ENCODE results near the gene HAUS7.

The HAUS7 gene

GRCh38 chrX:153430796-153431195 is 39.6 kb downstream of the HAUS7 start:
- no peak for TF ChIP-seq HDGF (IDR thresholded peaks at IDR 0.05; ENCODE audit: borderline replicate concordance)
- TF ChIP-seq FOXA1 (IDR thresholded peaks at IDR 0.05), result no peak
- TF ChIP-seq FOXK2 (IDR thresholded peaks at IDR 0.05), result no peak
- no peak for TF ChIP-seq CTBP1 (IDR thresholded peaks at IDR 0.05; ENCODE audit: borderline replicate concordance)
- no peak for TF ChIP-seq TARDBP (IDR thresholded peaks at IDR 0.05)
- no peak for TF ChIP-seq SP1 (IDR thresholded peaks at IDR 0.05)
- TF ChIP-seq SUZ12 (IDR thresholded peaks at IDR 0.05), result no peak
- no peak for TF ChIP-seq ZNF384 (IDR thresholded peaks at IDR 0.05)
- TF ChIP-seq NFRKB (IDR thresholded peaks at IDR 0.05), result no peak
- no peak for TF ChIP-seq FOXM1 (IDR thresholded peaks at IDR 0.05; ENCODE audit: borderline replicate concordance)
- no peak for TF ChIP-seq ARNT (IDR thresholded peaks at IDR 0.05)
- CTCF ChIA-PET, result no interaction called here
- POLR2A ChIA-PET, result no interaction called here
- DNase-seq (ENCODE audit: extremely low spot score), result no peak

GRCh38 chrX:153426204-153426603 is 44.2 kb downstream of the HAUS7 start:
- ChIA-PET POLR2A (no interaction called here), CTCF (no interaction called here)
- no peak for DNase-seq (ENCODE audit: extremely low spot score)
- no peak for TF ChIP-seq LEF1 (IDR thresholded peaks at IDR 0.05; ENCODE audit: borderline replicate concordance)
- TF ChIP-seq ELF4 (IDR thresholded peaks at IDR 0.05), result no peak
- no peak for TF ChIP-seq ZNF384 (IDR thresholded peaks at IDR 0.05)
- TF ChIP-seq HDGF (IDR thresholded peaks at IDR 0.05; ENCODE audit: borderline replicate concordance), result no peak
- no peak for TF ChIP-seq BHLHE40 (IDR thresholded peaks at IDR 0.05; ENCODE audit: borderline replicate concordance)
- no peak for TF ChIP-seq FOXA1 (IDR thresholded peaks at IDR 0.05)
- TF ChIP-seq SP1 (IDR thresholded peaks at IDR 0.05), result no peak
- TF ChIP-seq CTBP1 (IDR thresholded peaks at IDR 0.05; ENCODE audit: borderline replicate concordance), result no peak
- no peak for TF ChIP-seq L3MBTL2 (conservative IDR thresholded peaks at IDR 0.05)
- TF ChIP-seq FOXK2 (IDR thresholded peaks at IDR 0.05), result no peak
- no peak for TF ChIP-seq TARDBP (IDR thresholded peaks at IDR 0.05)

- CTCF ChIA-PET, result interaction anchor here (1.9 kb wide), 1 partner anchor 15 kb away, joined by 4 read pairs; no protein-coding TSS in a partner anchor
- TF ChIP-seq PKNOX1 (IDR thresholded peaks at IDR 0.05) (no peak), FOXM1 (IDR thresholded peaks at IDR 0.05; ENCODE audit: borderline replicate concordance) (no peak), ELF4 (IDR thresholded peaks at IDR 0.05) (no peak), BHLHE40 (IDR thresholded peaks at IDR 0.05; ENCODE audit: borderline replicate concordance) (no peak), TARDBP (IDR thresholded peaks at IDR 0.05) (no peak), SP1 (IDR thresholded peaks at IDR 0.05) (no peak), ZNF384 (IDR thresholded peaks at IDR 0.05) (no peak), SUZ12 (IDR thresholded peaks at IDR 0.05) (no peak), CTBP1 (IDR thresholded peaks at IDR 0.05; ENCODE audit: borderline replicate concordance) (no peak)
- DNase-seq (ENCODE audit: extremely low spot score), result no peak
- POLR2A ChIA-PET, result no interaction called here
Observed at GRCh38 chrX:153423652-153424051, 46.7 kb downstream of the HAUS7 start.

GRCh38 chrX:153421856-153422255 is 48.5 kb downstream of the HAUS7 start:
- CTCF ChIA-PET, result no interaction called here
- TF ChIP-seq ZNF384 (IDR thresholded peaks at IDR 0.05) (no peak), FOXA1 (IDR thresholded peaks at IDR 0.05) (no peak), BHLHE40 (IDR thresholded peaks at IDR 0.05; ENCODE audit: borderline replicate concordance) (no peak), NFRKB (IDR thresholded peaks at IDR 0.05) (no peak), ARNT (IDR thresholded peaks at IDR 0.05) (no peak), TARDBP (IDR thresholded peaks at IDR 0.05) (no peak), FOXM1 (IDR thresholded peaks at IDR 0.05; ENCODE audit: borderline replicate concordance) (no peak), FOXK2 (IDR thresholded peaks at IDR 0.05) (no peak), SUZ12 (IDR thresholded peaks at IDR 0.05) (no peak), SP1 (IDR thresholded peaks at IDR 0.05) (no peak), HDGF (IDR thresholded peaks at IDR 0.05; ENCODE audit: borderline replicate concordance) (no peak), CTBP1 (IDR thresholded peaks at IDR 0.05; ENCODE audit: borderline replicate concordance) (no peak), L3MBTL2 (conservative IDR thresholded peaks at IDR 0.05) (no peak), PKNOX1 (IDR thresholded peaks at IDR 0.05) (no peak), ELF4 (IDR thresholded peaks at IDR 0.05) (no peak)
- POLR2A ChIA-PET, result no interaction called here
- no peak for DNase-seq (ENCODE audit: extremely low spot score)

- ChIA-PET CTCF (no interaction called here), POLR2A (no interaction called here)
- no peak for TF ChIP-seq ZNF384 (IDR thresholded peaks at IDR 0.05)
- no peak for TF ChIP-seq ARNT (IDR thresholded peaks at IDR 0.05)
- TF ChIP-seq SUZ12 (IDR thresholded peaks at IDR 0.05), result no peak
- no peak for TF ChIP-seq PKNOX1 (IDR thresholded peaks at IDR 0.05)
- no peak for TF ChIP-seq ELF4 (IDR thresholded peaks at IDR 0.05)
- no peak for TF ChIP-seq FOXM1 (IDR thresholded peaks at IDR 0.05; ENCODE audit: borderline replicate concordance)
- TF ChIP-seq CTBP1 (IDR thresholded peaks at IDR 0.05; ENCODE audit: borderline replicate concordance), result no peak
- no peak for TF ChIP-seq LEF1 (IDR thresholded peaks at IDR 0.05; ENCODE audit: borderline replicate concordance)
- no peak for TF ChIP-seq NFRKB (IDR thresholded peaks at IDR 0.05)
- TF ChIP-seq BHLHE40 (IDR thresholded peaks at IDR 0.05; ENCODE audit: borderline replicate concordance), result no peak
- no peak for TF ChIP-seq TARDBP (IDR thresholded peaks at IDR 0.05)
- TF ChIP-seq FOXA1 (IDR thresholded peaks at IDR 0.05), result no peak
- no peak for TF ChIP-seq SP1 (IDR thresholded peaks at IDR 0.05)
- no peak for DNase-seq (ENCODE audit: extremely low spot score)
Observed at GRCh38 chrX:153420851-153421599, 49.4 kb downstream of the HAUS7 start.

GRCh38 chrX:153417637-153418036 is 52.7 kb downstream of the HAUS7 start:
- ChIA-PET CTCF (no interaction called here), POLR2A (no interaction called here)
- TF ChIP-seq FOXK2 (IDR thresholded peaks at IDR 0.05) (no peak), SP1 (IDR thresholded peaks at IDR 0.05) (no peak), ARNT (IDR thresholded peaks at IDR 0.05) (no peak), NFRKB (IDR thresholded peaks at IDR 0.05) (no peak), CTBP1 (IDR thresholded peaks at IDR 0.05; ENCODE audit: borderline replicate concordance) (no peak), PKNOX1 (IDR thresholded peaks at IDR 0.05) (no peak), LEF1 (IDR thresholded peaks at IDR 0.05; ENCODE audit: borderline replicate concordance) (no peak), TARDBP (IDR thresholded peaks at IDR 0.05) (no peak), L3MBTL2 (conservative IDR thresholded peaks at IDR 0.05) (no peak), FOXM1 (IDR thresholded peaks at IDR 0.05; ENCODE audit: borderline replicate concordance) (no peak), SUZ12 (IDR thresholded peaks at IDR 0.05) (no peak), ELF4 (IDR thresholded peaks at IDR 0.05) (no peak), HDGF (IDR thresholded peaks at IDR 0.05; ENCODE audit: borderline replicate concordance) (no peak), FOXA1 (IDR thresholded peaks at IDR 0.05) (no peak), ZNF384 (IDR thresholded peaks at IDR 0.05) (no peak), BHLHE40 (IDR thresholded peaks at IDR 0.05; ENCODE audit: borderline replicate concordance) (no peak)
- DNase-seq (ENCODE audit: extremely low spot score), result no peak

Data from HEK293T (cell line).